Epithelial cell of proximal tubule (primary cell): ENCODE measurements around the gene SYNGR2. TPM values are rescaled to one million over a fixed set of nuclear protein-coding genes. Genes with fewer than 3 reads are reported as not detected.
A peak's percentile ranks its signal among the peaks of the same experiment; 100 is the strongest.

ENCODE experiments used
- DNase-seq: peaks from one replicate; pipeline ENCODE4 v3.0.0-alpha.2; 2011; ENCODE audit warnings: low read depth
- H3K4me3 ChIP-seq: 2 replicates; pipeline ENCODE4 v1.5.1; 2011; ENCODE audit warnings: low read depth, mild to moderate bottlenecking, low read length
- CTCF ChIP-seq: conservative IDR thresholded peaks from 2 replicates; pipeline ENCODE4 v1.5.1; 2012; ENCODE audit warnings: low read depth, mild to moderate bottlenecking, low read length
- total RNA-seq: library from RNA; depleted of rRNA; stranded (reverse); fragments of >200 nt; gene quantifications from 2 replicates; pipeline ENCODE4 v1.2.3, GENCODE V29; 2015

SYNGR2 gene
- total RNA-seq, 1 donor from 2014 or later, result 137 TPM

- H3K4me3 ChIP-seq, result peak overlapping the region; percentile 83
- no peak for DNase-seq
- TF ChIP-seq CTCF, result no peak
Measured at GRCh38 chr17:78126895-78127238, 41.5 kb upstream of the SYNGR2 start.

- DNase-seq, result no peak
- no peak for TF ChIP-seq CTCF
- peak overlapping the region; percentile 83 for H3K4me3 ChIP-seq
Measured at GRCh38 chr17:78127239-78127887, 41.0 kb upstream of the SYNGR2 start.

- H3K4me3 ChIP-seq, result peak overlapping the region; percentile 83
- no peak for TF ChIP-seq CTCF
- no peak for DNase-seq
Measured at GRCh38 chr17:78127888-78128550, 40.4 kb upstream of the SYNGR2 start.

- DNase-seq, result no peak
- no peak for TF ChIP-seq CTCF
Measured at GRCh38 chr17:78128551-78129350, 39.6 kb upstream of the SYNGR2 start, which contains the start of gene TMC6. TSS of gene TMC6 (minus strand) at chr17:78128755. CDS start at chr17:78126832, 1,923 bp downstream.

GRCh38 chr17:78129351-78130089, 38.9 kb upstream of the SYNGR2 start:
- no peak for DNase-seq
- no peak overlapping the region for H3K4me3 ChIP-seq
- no peak for TF ChIP-seq CTCF

More at GRCh38 chr17:78128551-78129350, 39.6 kb upstream of the SYNGR2 start, which contains the start of gene TMC6:
- H3K4me3 ChIP-seq, result peak within 1 kb of the TSS; percentile 83

GRCh38 chr17:78130090-78130436, 38.3 kb upstream of the SYNGR2 start:
- DNase-seq, result no peak
- H3K4me3 ChIP-seq, result no peak overlapping the region
- no peak for TF ChIP-seq CTCF
